GM19328 (cell line): ENCODE data around the gene TESMIN.

ENCODE experiments used
- ATAC-seq: cut with Tn5 transposase; IDR thresholded peaks from one replicate; pipeline ENCODE4 v1.9.1; 2021; ENCODE audit warnings: mild to moderate bottlenecking, moderate library complexity; ENCODE audit not compliant: unreplicated experiment

The TESMIN gene

GRCh38 chr11:68751331-68751856 lies at the start of gene TESMIN:
TSS of gene TESMIN (minus strand) at chr11:68751520. CDS start at chr11:68750660, 860 bp downstream.
- no peak for ATAC-seq

GRCh38 chr11:68798221-68798813 lies 47.0 kb upstream of the TESMIN start:
- no peak for ATAC-seq

- ATAC-seq: no peak
Measured at GRCh38 chr11:68796801-68797200, 45.5 kb upstream of the TESMIN start.

GRCh38 chr11:68792400-68792966 lies 41.2 kb upstream of the TESMIN start:
- ATAC-seq: no peak

GRCh38 chr11:68784653-68785052 lies 33.3 kb upstream of the TESMIN start:
- no peak for ATAC-seq

GRCh38 chr11:68783216-68783821 lies 32.0 kb upstream of the TESMIN start:
- ATAC-seq: no peak

GRCh38 chr11:68782711-68783110 lies 31.4 kb upstream of the TESMIN start:
- ATAC-seq: no peak

GRCh38 chr11:68780829-68781228 lies 29.5 kb upstream of the TESMIN start:
- no peak for ATAC-seq

- no peak for ATAC-seq
Measured at GRCh38 chr11:68778205-68778604, 26.9 kb upstream of the TESMIN start.

GRCh38 chr11:68776442-68777235 lies 25.3 kb upstream of the TESMIN start:
- no peak for ATAC-seq

GRCh38 chr11:68775951-68776388 lies 24.6 kb upstream of the TESMIN start:
- ATAC-seq: no peak

- no peak for ATAC-seq
Measured at GRCh38 chr11:68774194-68774585, 22.9 kb upstream of the TESMIN start.

GRCh38 chr11:68773521-68774193 lies 22.3 kb upstream of the TESMIN start:
- no peak for ATAC-seq

- ATAC-seq: no peak
Measured at GRCh38 chr11:68772936-68773335, 21.6 kb upstream of the TESMIN start.

GRCh38 chr11:68770781-68771180 lies 19.5 kb upstream of the TESMIN start:
- no peak for ATAC-seq

- no peak for ATAC-seq
Measured at GRCh38 chr11:68767672-68768071, 16.4 kb upstream of the TESMIN start.

- ATAC-seq: no peak
Measured at GRCh38 chr11:68766786-68767185, 15.5 kb upstream of the TESMIN start.

- no peak for ATAC-seq
Measured at GRCh38 chr11:68764746-68765145, 13.4 kb upstream of the TESMIN start.

GRCh38 chr11:68763926-68764657 lies 12.8 kb upstream of the TESMIN start:
- ATAC-seq: no peak

- no peak for ATAC-seq
Measured at GRCh38 chr11:68763181-68763721, 11.9 kb upstream of the TESMIN start.
